Mammary epithelial cell (primary cell): ENCODE measurements around the gene ADARB2.

ENCODE experiments used
- EZH2 ChIP-seq: IDR thresholded peaks from 2 replicates; pipeline ENCODE4 v1.6.1; 2012; ENCODE audit warnings: low read length, inconsistent platforms, borderline replicate concordance
- TF ChIP-seq, protein P1 (sequence below), 2 donors: IDR thresholded peaks in 1 of 2; conservative IDR thresholded peaks in 1 of 2; 2 replicates each; pipeline ENCODE4 v1.5.1; 2011 to 2012; ENCODE audit warnings: inconsistent platforms in 2 of 2, low read length in 2 of 2, mild to moderate bottlenecking in 2 of 2, control low read depth in 1 of 2, low read depth in 1 of 2; ENCODE audit not compliant: insufficient read depth in 1 of 2; ENCODE audit errors: extremely low read depth in 1 of 2

DNA sequence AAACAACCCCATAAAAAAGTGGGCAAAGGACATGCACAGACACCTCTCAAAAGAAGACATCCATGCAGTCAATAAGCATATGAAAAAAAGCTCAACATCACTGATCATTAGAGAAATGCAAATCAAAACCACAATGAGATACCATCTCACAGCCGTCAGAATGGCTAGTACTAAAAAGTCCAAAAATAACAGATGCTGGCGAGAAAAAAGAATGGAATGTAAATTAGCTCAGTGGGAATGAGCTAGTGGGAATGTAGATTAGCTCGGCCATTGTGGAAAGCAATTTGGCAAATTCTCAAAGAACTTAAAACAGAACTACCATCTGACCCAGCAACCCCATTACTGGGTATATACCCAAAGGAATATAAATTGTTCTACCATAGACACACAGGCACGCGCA, 394.1 kb downstream of the ADARB2 start:
- TF ChIP-seq, protein P1, sequence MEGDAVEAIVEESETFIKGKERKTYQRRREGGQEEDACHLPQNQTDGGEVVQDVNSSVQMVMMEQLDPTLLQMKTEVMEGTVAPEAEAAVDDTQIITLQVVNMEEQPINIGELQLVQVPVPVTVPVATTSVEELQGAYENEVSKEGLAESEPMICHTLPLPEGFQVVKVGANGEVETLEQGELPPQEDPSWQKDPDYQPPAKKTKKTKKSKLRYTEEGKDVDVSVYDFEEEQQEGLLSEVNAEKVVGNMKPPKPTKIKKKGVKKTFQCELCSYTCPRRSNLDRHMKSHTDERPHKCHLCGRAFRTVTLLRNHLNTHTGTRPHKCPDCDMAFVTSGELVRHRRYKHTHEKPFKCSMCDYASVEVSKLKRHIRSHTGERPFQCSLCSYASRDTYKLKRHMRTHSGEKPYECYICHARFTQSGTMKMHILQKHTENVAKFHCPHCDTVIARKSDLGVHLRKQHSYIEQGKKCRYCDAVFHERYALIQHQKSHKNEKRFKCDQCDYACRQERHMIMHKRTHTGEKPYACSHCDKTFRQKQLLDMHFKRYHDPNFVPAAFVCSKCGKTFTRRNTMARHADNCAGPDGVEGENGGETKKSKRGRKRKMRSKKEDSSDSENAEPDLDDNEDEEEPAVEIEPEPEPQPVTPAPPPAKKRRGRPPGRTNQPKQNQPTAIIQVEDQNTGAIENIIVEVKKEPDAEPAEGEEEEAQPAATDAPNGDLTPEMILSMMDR (conservative IDR thresholded peaks at IDR 0.05 in 1 of 2, IDR thresholded peaks at IDR 0.05 in 1 of 2; ENCODE audit: extremely low read depth in 1 of 2, insufficient read depth in 1 of 2, low read depth in 1 of 2, low read length in 2 of 2), result no peak
- no peak for TF ChIP-seq EZH2
